NCI-H345 (cell line): Measurements from ENCODE around the gene UBE2F.
A peak's percentile ranks its signal among the peaks of the same experiment; 100 is the strongest.
"Not testable (repeated sequence)": the region's sequence is repeated elsewhere in the genome, so short reads cannot be mapped to it uniquely, and the experiment has no call there.

Experiments used
- DNase-seq: peaks from one replicate; lab custom pipeline; 2025; lab: John Stamatoyannopoulos, UW

UBE2F gene

GRCh38 chr2:238055841-238056240 lies 89.0 kb downstream of the UBE2F start:
- DNase-seq, result no peak

- peak; percentile 2 for DNase-seq
These were observed 91.1 kb downstream of the UBE2F start for GRCh38 chr2:238057696-238058575.

- no peak for DNase-seq
These were observed 92.7 kb downstream of the UBE2F start for GRCh38 chr2:238059505-238059904.

GRCh38 chr2:238060096-238060541 lies 93.3 kb downstream of the UBE2F start:
- peak; percentile 22 for DNase-seq

GRCh38 chr2:238060542-238061314 lies 93.9 kb downstream of the UBE2F start, which contains the start of gene SCLY:
Gene SCLY (plus strand): TSS chr2:238061001. CDS start chr2:238061055, 54 bp downstream.
- DNase-seq, result peak; percentile 98

GRCh38 chr2:238061315-238062202 lies 94.7 kb downstream of the UBE2F start:
- peak; percentile 44 for DNase-seq

- no peak for DNase-seq
These were observed 96.8 kb downstream of the UBE2F start for GRCh38 chr2:238063414-238064189.

- no peak for DNase-seq
These were observed 97.6 kb downstream of the UBE2F start for GRCh38 chr2:238064376-238064775.

GRCh38 chr2:238065071-238065846 lies 98.4 kb downstream of the UBE2F start:
- no peak for DNase-seq

- DNase-seq, result no peak
These were observed 99.4 kb downstream of the UBE2F start for GRCh38 chr2:238066218-238066617.

GRCh38 chr2:238066718-238067117 lies 99.9 kb downstream of the UBE2F start:
- DNase-seq, result not testable (repeated sequence)

GRCh38 chr2:238067939-238068338 lies 101.1 kb downstream of the UBE2F start:
- no peak for DNase-seq

- no peak for DNase-seq
These were observed 102.4 kb downstream of the UBE2F start for GRCh38 chr2:238069021-238069709.

- no peak for DNase-seq
These were observed 103.1 kb downstream of the UBE2F start for GRCh38 chr2:238069877-238070276.

GRCh38 chr2:238075397-238075796 lies 108.6 kb downstream of the UBE2F start:
- DNase-seq, result no peak

- no peak for DNase-seq
These were observed 110.5 kb downstream of the UBE2F start for GRCh38 chr2:238077292-238077691.

- no peak for DNase-seq
These were observed 113.1 kb downstream of the UBE2F start for GRCh38 chr2:238079874-238080327.

GRCh38 chr2:238080518-238080917 lies 113.7 kb downstream of the UBE2F start:
- DNase-seq, result no peak

- DNase-seq, result peak; percentile 65
These were observed 114.3 kb downstream of the UBE2F start for GRCh38 chr2:238081150-238081549.

- no peak for DNase-seq
These were observed 114.7 kb downstream of the UBE2F start for GRCh38 chr2:238081561-238081960.
